ES-I3 (cell line): ENCODE measurements around the gene FN3K.
"Not testable (repeated sequence)": the region's sequence is repeated elsewhere in the genome, so short reads cannot be mapped to it uniquely, and the experiment has no call there.

ENCODE experiments used
- H3K36me3 ChIP-seq: 2 replicates; pipeline ENCODE4 v1.6.1; 2013; ENCODE audit warnings: mild to moderate bottlenecking, low read length, control low read depth, moderate library complexity; ENCODE audit not compliant: insufficient read depth
- H3K4me1 ChIP-seq: 2 replicates; pipeline ENCODE4 v1.6.1; 2013; ENCODE audit warnings: mild to moderate bottlenecking, control low read depth, low read length; ENCODE audit not compliant: insufficient read depth
- H3K9ac ChIP-seq: 2 replicates; pipeline ENCODE4 v1.6.1; 2013; ENCODE audit warnings: low read depth, mild to moderate bottlenecking, low read length, moderate library complexity
- H3K9me3 ChIP-seq: 2 replicates; pipeline ENCODE4 v1.6.1; 2013; ENCODE audit warnings: mild to moderate bottlenecking, low read length, moderate library complexity; ENCODE audit not compliant: control insufficient read depth, insufficient read depth

The FN3K gene

GRCh38 chr17:82785581-82785980 lies 50.2 kb downstream of the FN3K start:
- not testable (repeated sequence) for H3K4me1 ChIP-seq, H3K9ac ChIP-seq, H3K9me3 ChIP-seq
- H3K36me3 ChIP-seq = peaks cover 24% of the 10 kb centered on the region

- Histone ChIP-seq H3K9ac (no peak overlapping the region), H3K4me1 (no peaks in the 10 kb centered on the region), H3K9me3 (no peaks in the 10 kb centered on the region; the same call in 1 of the 2 replicates), H3K36me3 (peaks cover 24% of the 10 kb centered on the region)
Observed at GRCh38 chr17:82786427-82786826, 51.0 kb downstream of the FN3K start.

GRCh38 chr17:82787081-82787848 lies 51.9 kb downstream of the FN3K start:
- H3K9ac ChIP-seq = no peak overlapping the region

GRCh38 chr17:82788206-82789001 lies 53.0 kb downstream of the FN3K start:
- peaks cover 13% of the 10 kb centered on the region for H3K36me3 ChIP-seq
- no peaks in the 10 kb centered on the region for H3K9me3 ChIP-seq
- no peak overlapping the region for H3K9ac ChIP-seq
- no peaks in the 10 kb centered on the region for H3K4me1 ChIP-seq

More at GRCh38 chr17:82787081-82787848, 51.9 kb downstream of the FN3K start:
- H3K4me1 ChIP-seq = no peaks in the 10 kb centered on the region
- peaks cover 23% of the 10 kb centered on the region for H3K36me3 ChIP-seq
- H3K9me3 ChIP-seq = no peaks in the 10 kb centered on the region; the same call in 1 of the 2 replicates

GRCh38 chr17:82789051-82789592 lies 53.7 kb downstream of the FN3K start:
- peaks cover 8% of the 10 kb centered on the region for H3K36me3 ChIP-seq
- no peak overlapping the region for H3K9ac ChIP-seq
- no peaks in the 10 kb centered on the region for H3K4me1 ChIP-seq
- H3K9me3 ChIP-seq = no peaks in the 10 kb centered on the region

GRCh38 chr17:82789806-82790205 lies 54.4 kb downstream of the FN3K start:
- Histone ChIP-seq H3K9me3 (no peaks in the 10 kb centered on the region), H3K36me3 (peaks cover 1% of the 10 kb centered on the region; the same call in 1 of the 2 replicates)

GRCh38 chr17:82790391-82790790 lies 55.0 kb downstream of the FN3K start:
- Histone ChIP-seq H3K9ac (no peak overlapping the region), H3K36me3 (peaks cover under 1% of the 10 kb centered on the region), H3K9me3 (no peaks in the 10 kb centered on the region), H3K4me1 (no peaks in the 10 kb centered on the region)

More at GRCh38 chr17:82789806-82790205, 54.4 kb downstream of the FN3K start:
- no peaks in the 10 kb centered on the region for H3K4me1 ChIP-seq
- H3K9ac ChIP-seq = no peak overlapping the region

- Histone ChIP-seq H3K4me1 (no peaks in the 10 kb centered on the region), H3K9ac (no peak overlapping the region), H3K36me3 (peaks cover 2% of the 10 kb centered on the region), H3K9me3 (no peaks in the 10 kb centered on the region)
Observed at GRCh38 chr17:82791532-82791931, 56.1 kb downstream of the FN3K start.

- Histone ChIP-seq H3K9me3 (no peaks in the 10 kb centered on the region), H3K9ac (no peak overlapping the region), H3K4me1 (no peaks in the 10 kb centered on the region), H3K36me3 (peaks cover 6% of the 10 kb centered on the region)
Observed at GRCh38 chr17:82793974-82794630, 58.7 kb downstream of the FN3K start.

GRCh38 chr17:82794781-82795482 lies 59.5 kb downstream of the FN3K start:
- Histone ChIP-seq H3K9me3 (no peaks in the 10 kb centered on the region), H3K4me1 (no peaks in the 10 kb centered on the region), H3K9ac (no peak overlapping the region), H3K36me3 (peaks cover 13% of the 10 kb centered on the region)

GRCh38 chr17:82795615-82796014 lies 60.2 kb downstream of the FN3K start:
- Histone ChIP-seq H3K4me1 (no peaks in the 10 kb centered on the region), H3K36me3 (peaks cover 20% of the 10 kb centered on the region), H3K9me3 (no peaks in the 10 kb centered on the region), H3K9ac (no peak overlapping the region)

- Histone ChIP-seq H3K9ac (no peak overlapping the region), H3K4me1 (no peaks in the 10 kb centered on the region), H3K36me3 (peaks cover 21% of the 10 kb centered on the region), H3K9me3 (no peaks in the 10 kb centered on the region)
Observed at GRCh38 chr17:82797061-82797460, 61.6 kb downstream of the FN3K start.

GRCh38 chr17:82798752-82799151 lies 63.3 kb downstream of the FN3K start:
- H3K4me1 ChIP-seq = no peaks in the 10 kb centered on the region
- no peaks in the 10 kb centered on the region for H3K9me3 ChIP-seq
- peaks cover 21% of the 10 kb centered on the region for H3K36me3 ChIP-seq
- no peak overlapping the region for H3K9ac ChIP-seq

- Histone ChIP-seq H3K36me3 (peaks cover 21% of the 10 kb centered on the region), H3K9ac (no peak overlapping the region), H3K4me1 (no peaks in the 10 kb centered on the region), H3K9me3 (no peaks in the 10 kb centered on the region)
Observed at GRCh38 chr17:82799591-82799990, 64.2 kb downstream of the FN3K start.
